ENCODE data around the gene ZNF609.

The ZNF609 gene

GRCh38 chr15:64460206-64460723, at the start of gene ZNF609:
Gene ZNF609 (plus strand): TSS chr15:64460578. CDS start chr15:64499420, 38,842 bp downstream.
- peak; percentile 88 for DNase-seq (ENCODE audit: low read depth, low spot score)

GRCh38 chr15:64412216-64412615, 48.2 kb upstream of the ZNF609 start:
- DNase-seq (ENCODE audit: low read depth, low spot score): no peak

GRCh38 chr15:64422697-64423096, 37.7 kb upstream of the ZNF609 start:
- no peak for DNase-seq (ENCODE audit: low read depth, low spot score)

- no peak for DNase-seq (ENCODE audit: low read depth, low spot score)
Observed at GRCh38 chr15:64423970-64424369, 36.4 kb upstream of the ZNF609 start.

- no peak for DNase-seq (ENCODE audit: low read depth, low spot score)
Observed at GRCh38 chr15:64425221-64425620, 35.2 kb upstream of the ZNF609 start.

- no peak for DNase-seq (ENCODE audit: low read depth, low spot score)
Observed at GRCh38 chr15:64426845-64427465, 33.4 kb upstream of the ZNF609 start.

GRCh38 chr15:64429448-64429847, 30.9 kb upstream of the ZNF609 start:
- no peak for DNase-seq (ENCODE audit: low read depth, low spot score)

GRCh38 chr15:64430000-64430735, 30.2 kb upstream of the ZNF609 start:
- peak; percentile 77 for DNase-seq (ENCODE audit: low read depth, low spot score)

GRCh38 chr15:64437982-64438381, 22.4 kb upstream of the ZNF609 start:
- no peak for DNase-seq (ENCODE audit: low read depth, low spot score)

- DNase-seq (ENCODE audit: low read depth, low spot score): no peak
Observed at GRCh38 chr15:64438653-64439447, 21.5 kb upstream of the ZNF609 start.

GRCh38 chr15:64441852-64442251, 18.5 kb upstream of the ZNF609 start:
- DNase-seq (ENCODE audit: low read depth, low spot score): no peak

GRCh38 chr15:64443016-64443415, 17.4 kb upstream of the ZNF609 start:
- no peak for DNase-seq (ENCODE audit: low read depth, low spot score)

- no peak for DNase-seq (ENCODE audit: low read depth, low spot score)
Observed at GRCh38 chr15:64443747-64444621, 16.4 kb upstream of the ZNF609 start.

GRCh38 chr15:64444836-64445235, 15.5 kb upstream of the ZNF609 start:
- DNase-seq (ENCODE audit: low read depth, low spot score): no peak

GRCh38 chr15:64447536-64448315, 12.7 kb upstream of the ZNF609 start:
- no peak for DNase-seq (ENCODE audit: low read depth, low spot score)

GRCh38 chr15:64452988-64453688, 7.2 kb upstream of the ZNF609 start:
- no peak for DNase-seq (ENCODE audit: low read depth, low spot score)

- no peak for DNase-seq (ENCODE audit: low read depth, low spot score)
Observed at GRCh38 chr15:64453689-64454037, 6.7 kb upstream of the ZNF609 start.

GRCh38 chr15:64454282-64454681, 6.1 kb upstream of the ZNF609 start:
- no peak for DNase-seq (ENCODE audit: low read depth, low spot score)

GRCh38 chr15:64455961-64456371, 4.4 kb upstream of the ZNF609 start:
- DNase-seq (ENCODE audit: low read depth, low spot score): no peak

- no peak for DNase-seq (ENCODE audit: low read depth, low spot score)
Observed at GRCh38 chr15:64456634-64457108, 3.7 kb upstream of the ZNF609 start.
